Mucosa of gallbladder (tissue), 1 donor: Measurements from ENCODE around the gene C2orf49. TPM values are rescaled to one million over a fixed set of nuclear protein-coding genes. Genes with fewer than 3 reads are reported as not detected.
A peak's percentile ranks its signal among the peaks of the same experiment; 100 is the strongest.

Source experiments
- DNase-seq: peaks from one replicate; pipeline ENCODE4 v3.0.0-alpha.2; 2020; ENCODE audit warnings: low spot score
- total RNA-seq: library from RNA; stranded (reverse); gene quantifications from one replicate; pipeline ENCODE4 v1.2.1, GENCODE V29; 2021
- donor health status: DM: no; HTN: no; CAD: no.

Gene C2orf49
- total RNA-seq, 1 donor from 2014 or later, result 17.4 TPM

- DNase-seq, result no peak
Observed at GRCh38 chr2:105383432-105384166, 46.3 kb downstream of the C2orf49 start.

- no peak for DNase-seq
Observed at GRCh38 chr2:105384216-105384615, 46.9 kb downstream of the C2orf49 start.

- no peak for DNase-seq
Observed at GRCh38 chr2:105384861-105385260, 47.5 kb downstream of the C2orf49 start.

DNA sequence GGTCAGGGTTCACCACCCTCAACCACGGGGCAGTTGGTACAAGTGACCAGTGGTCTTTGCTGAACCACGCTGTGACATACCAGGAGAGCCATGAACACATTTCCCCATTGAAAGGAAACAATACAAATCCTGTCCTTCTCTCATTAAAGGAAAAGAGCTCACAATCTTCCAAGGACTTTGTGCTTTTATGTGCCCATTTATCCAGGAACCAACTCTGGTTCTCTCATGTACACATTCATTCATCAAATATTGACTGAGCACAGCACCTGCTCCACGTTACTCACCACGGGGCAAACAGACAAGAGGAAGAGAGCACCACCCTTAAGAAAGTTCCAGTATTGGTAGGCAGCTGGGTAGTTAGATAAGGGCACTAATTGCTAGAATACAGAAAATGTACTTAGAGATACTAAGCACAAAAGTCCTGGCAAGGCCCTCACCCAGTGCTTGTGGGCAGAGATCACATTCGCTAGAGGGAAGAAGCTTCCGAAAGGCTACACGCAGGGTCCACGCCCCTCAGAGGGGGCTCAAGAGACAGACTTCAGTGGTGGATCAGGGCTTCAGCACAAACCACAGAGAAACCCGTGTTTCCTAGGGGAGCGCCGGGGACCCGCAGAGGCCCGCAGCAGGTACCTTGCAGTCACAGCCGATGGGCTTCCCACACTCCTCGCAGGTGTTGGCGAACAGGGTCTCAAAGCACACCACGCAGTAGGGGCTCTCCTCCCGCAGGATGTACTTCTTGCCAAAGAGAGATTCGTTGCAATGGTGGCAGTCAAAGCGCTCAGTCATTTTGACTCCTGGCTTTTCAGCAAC is 48.6 kb downstream of the C2orf49 start:
- peak; percentile 54 for DNase-seq

DNA sequence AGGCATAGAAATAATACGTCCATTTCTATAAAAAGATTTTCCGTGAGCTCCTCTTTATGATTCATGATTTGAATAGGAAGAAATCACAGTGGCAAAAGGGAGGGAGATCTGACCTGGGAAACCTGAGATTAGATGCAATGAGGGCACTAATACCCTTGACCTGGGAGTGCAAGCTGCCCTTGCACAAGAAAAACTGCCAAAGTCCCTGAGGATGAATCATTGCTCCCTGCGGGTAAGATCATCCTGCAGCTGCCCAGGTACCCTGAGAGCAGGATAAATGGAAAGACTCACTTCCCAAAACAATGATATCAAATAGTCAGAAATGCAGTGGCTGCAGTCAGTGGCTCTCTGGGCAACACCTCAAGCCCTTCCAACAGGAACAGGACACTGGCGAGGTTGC is 49.9 kb downstream of the C2orf49 start:
- DNase-seq, result no peak

- no peak for DNase-seq
Observed at GRCh38 chr2:105388971-105389381, 51.6 kb downstream of the C2orf49 start.

DNA sequence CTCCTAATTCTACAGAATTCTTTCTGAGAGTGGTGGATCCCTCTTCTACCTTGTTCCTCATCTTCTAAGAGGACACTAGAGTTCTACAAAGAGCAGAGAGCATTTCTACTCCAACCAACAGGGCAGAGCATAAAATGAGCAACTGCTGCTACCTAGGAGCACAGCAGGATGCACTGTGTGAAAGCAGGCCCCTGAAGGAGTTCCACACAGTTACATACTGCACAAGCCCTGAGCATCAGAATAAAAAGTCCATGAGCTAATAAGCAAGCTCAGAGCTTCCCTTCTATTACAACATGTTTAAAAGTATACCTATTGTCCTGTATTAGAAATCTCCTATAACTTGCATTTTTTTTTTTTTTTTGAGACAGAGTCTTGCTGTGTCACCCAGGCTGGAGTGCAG is 53.1 kb downstream of the C2orf49 start:
- no peak for DNase-seq

GRCh38 chr2:105391058-105391627 is 53.8 kb downstream of the C2orf49 start:
- DNase-seq, result no peak

DNA sequence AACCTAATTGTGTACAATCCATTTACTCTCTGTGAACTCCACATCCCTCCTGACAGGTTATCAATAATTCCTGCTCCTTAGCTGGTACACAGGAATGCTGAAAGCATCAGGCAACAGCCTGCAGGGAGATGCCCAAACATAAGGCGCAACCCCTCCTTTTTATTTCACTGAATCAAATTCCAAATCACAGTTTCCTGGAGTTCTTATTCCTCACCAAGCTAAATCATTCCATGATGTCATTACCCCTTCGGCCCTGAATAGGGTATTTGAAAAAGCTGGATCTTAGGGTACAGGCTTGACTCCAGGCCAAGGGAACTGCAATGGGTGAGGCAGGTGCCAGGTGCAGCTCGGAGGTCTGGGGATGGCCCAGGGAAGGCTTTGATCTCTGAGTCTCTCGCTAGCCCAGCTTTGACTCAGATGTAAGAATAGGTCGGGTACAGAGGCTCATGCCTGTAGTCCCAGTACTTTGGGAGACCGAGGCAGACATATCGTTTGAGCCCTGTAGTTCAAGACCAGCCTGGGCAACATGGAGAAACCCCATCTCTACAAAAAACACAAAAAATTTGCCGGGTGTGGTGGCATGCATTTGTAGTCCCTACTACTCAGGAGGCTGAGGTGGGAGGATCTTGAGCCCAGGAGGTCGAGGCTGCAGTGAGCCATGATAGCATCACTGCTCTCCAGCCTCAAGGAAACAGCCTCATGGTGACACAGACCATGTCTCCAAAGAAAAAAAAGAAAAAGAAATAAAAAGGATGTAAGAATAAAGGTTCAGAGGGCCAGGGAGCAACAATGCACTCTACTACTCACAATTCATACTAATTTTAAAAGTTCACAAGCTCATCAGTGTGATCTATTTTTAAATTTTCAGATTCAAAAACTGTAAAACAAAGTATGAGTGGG is 54.7 kb downstream of the C2orf49 start:
- no peak for DNase-seq

DNA sequence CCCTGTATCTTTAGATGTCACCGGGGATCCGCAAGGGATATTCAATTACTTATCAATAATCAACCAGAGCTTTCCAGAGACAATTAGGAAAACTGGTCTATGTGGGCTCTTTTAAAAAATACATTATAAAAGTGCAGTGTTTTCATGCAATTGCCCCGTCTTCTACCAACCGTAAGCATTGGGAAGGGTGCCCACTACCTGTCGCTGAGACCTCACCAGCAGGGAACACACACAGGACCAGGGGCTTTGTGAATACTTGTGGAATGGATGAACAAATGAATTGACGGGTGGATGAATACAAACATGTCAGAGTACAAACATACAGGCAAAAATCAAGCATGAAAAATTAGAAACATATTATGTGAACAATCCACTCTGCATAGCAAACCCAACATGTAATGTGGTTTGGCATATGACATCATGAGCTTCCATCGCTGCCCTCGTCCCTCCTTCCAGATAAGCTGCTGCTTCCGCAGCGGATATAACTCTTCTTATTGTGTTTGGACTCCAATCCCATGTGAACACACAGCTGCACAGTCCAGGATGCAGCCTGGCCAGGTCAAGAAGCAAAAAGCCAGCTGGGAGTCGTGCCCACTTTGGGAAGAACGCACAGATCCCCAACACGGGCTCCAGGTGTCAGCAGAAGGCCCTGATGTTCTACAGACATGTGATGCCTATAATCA is 56.2 kb downstream of the C2orf49 start:
- no peak for DNase-seq

- no peak for DNase-seq
Observed at GRCh38 chr2:105394951-105395611, 57.7 kb downstream of the C2orf49 start.

GRCh38 chr2:105395691-105396090 is 58.4 kb downstream of the C2orf49 start:
- no peak for DNase-seq

DNA sequence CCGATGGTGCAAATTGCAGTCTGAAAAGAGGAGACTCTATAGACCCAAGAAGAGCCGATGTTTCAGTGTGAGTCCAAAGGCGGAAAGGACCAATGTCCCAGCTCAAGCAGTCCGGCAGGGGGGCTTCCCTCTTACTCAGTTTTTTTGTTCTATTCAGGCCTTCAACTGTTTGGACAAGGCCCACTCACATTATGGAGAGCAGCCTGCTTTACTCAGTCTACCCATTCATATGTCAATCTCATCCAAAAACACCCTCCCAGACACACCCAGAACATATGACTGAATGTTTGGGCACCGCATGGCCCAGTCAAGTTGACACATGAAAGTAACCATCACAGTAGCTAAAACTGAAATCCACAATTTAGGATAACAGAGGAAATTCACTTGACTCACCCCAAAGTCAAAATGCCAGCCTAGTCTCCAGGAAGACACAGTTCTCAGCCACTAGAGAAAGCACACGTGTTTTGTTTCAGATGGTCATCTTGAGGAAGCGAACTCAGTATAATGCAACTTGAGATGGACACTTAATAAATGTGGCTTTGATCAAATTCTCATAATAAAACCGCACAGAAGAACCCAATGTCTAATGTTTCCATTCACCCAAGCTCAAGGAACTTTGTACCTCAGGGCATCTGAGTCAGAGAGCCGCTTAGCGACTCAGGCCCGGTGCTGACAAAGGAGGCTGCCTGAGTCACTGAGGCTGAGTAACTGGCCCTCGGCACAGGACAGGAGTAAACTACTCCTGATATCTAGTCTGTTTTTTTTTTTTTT is 59.1 kb downstream of the C2orf49 start:
- peak; percentile 83 for DNase-seq

DNA sequence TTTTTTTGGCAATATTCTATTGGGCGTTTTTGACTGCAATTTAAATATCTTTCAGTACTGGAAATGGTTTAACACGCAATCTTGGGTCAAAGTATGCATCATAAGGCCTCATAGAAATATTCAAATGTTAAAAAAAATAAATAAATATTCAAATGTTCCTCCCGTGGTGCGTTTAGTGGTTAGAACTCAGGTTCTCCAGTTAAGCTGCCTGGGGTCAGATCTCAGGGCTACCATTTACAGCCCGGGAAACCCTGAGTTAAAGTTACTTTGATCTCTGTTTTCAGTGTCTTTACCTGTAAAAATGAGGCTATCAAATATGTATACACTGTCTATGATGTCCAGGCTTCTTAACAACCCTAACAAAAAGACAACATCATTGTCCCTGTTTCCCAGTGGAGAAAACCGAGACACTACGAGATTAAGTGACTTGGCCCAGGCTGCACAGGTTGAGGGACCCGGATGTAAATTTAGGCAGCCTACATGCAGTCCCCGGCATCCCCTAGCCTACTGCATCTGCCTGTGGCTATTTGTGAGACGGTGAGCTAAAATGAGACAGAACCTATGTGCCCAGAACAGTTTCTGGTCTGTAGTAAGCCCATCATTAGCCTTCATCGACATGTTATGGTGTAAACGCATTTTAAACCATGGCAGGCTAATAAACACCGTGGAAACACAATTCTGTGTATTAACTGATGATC is 59.8 kb downstream of the C2orf49 start:
- no peak for DNase-seq

GRCh38 chr2:105397953-105398335 is 60.6 kb downstream of the C2orf49 start:
- DNase-seq, result no peak

GRCh38 chr2:105398336-105399206 is 61.2 kb downstream of the C2orf49 start, which contains the start of gene FHL2:
FHL2 (minus strand) TSS chr2:105399051; CDS start chr2:105386516, 12,535 bp downstream.
- DNase-seq, result peak; percentile 71
